PC-9 (cell line): ENCODE measurements around the gene STK32B. TPM values are rescaled to one million over a fixed set of nuclear protein-coding genes. Genes with fewer than 3 reads are reported as not detected.

Experiments
- BruUV-seq: library from RNA; stranded (reverse); fragments of 400-500 nt; replicated peaks from 2 replicates; lab custom pipeline; 2021; lab: Mats Ljungman, UMichigan
- CTCF ChIA-PET: fragments of 300-600 bp; sonication (Branson Sonifier 250); formaldehyde crosslinking; loops from one replicate; lab custom pipeline; 2022; ENCODE audit warnings: antibody characterized with exemption; lab: Charles Lee
- POLR2A ChIA-PET: fragments of 300-600 bp; sonication (Branson Sonifier 250); formaldehyde crosslinking; loops from one replicate; lab custom pipeline; 2022; ENCODE audit warnings: antibody characterized with exemption; ENCODE audit not compliant: unreplicated experiment; lab: Charles Lee
- DNase-seq, 2 experiments: peaks; one replicate each; pipeline versions ENCODE4 v3.0.0 to v3.0.0-alpha.2; 2015 to 2022; ENCODE audit warnings: mixed read lengths in 1 of 2
- H2AFZ ChIP-seq: fragments of 200-600 bp; sonication (generic); 2 replicates; pipeline ENCODE4 v1.8.1; 2017; ENCODE audit warnings: antibody characterized with exemption
- H3F3A ChIP-seq: fragments of 200-600 bp; sonication (generic); 2 replicates; pipeline ENCODE4 v1.8.1; 2017; ENCODE audit warnings: antibody characterized with exemption, mild to moderate bottlenecking, low read depth; ENCODE audit not compliant: insufficient read depth
- H3K27ac ChIP-seq: fragments of 200-600 bp; sonication (generic); 2 replicates; pipeline ENCODE4 v1.6.1; 2016; ENCODE audit warnings: mixed run types
- H3K27me3 ChIP-seq: fragments of 200-600 bp; sonication (generic); 2 replicates; pipeline ENCODE4 v1.6.1; 2016; ENCODE audit warnings: low read depth, mixed run types; ENCODE audit not compliant: insufficient read depth
- H3K36me3 ChIP-seq: fragments of 200-600 bp; sonication (generic); 2 replicates; pipeline ENCODE4 v1.6.1; 2016; ENCODE audit warnings: low read depth, mixed run types
- H3K4me1 ChIP-seq: fragments of 200-600 bp; sonication (generic); replicated peaks from 2 replicates; pipeline ENCODE4 v1.6.1; 2016; ENCODE audit warnings: mixed run types; ENCODE audit not compliant: insufficient read depth
- H3K4me2 ChIP-seq: fragments of 200-600 bp; sonication (generic); 2 replicates; pipeline ENCODE4 v1.6.1; 2017; ENCODE audit warnings: mixed run types
- H3K4me3 ChIP-seq: fragments of 200-600 bp; sonication (generic); 2 replicates; pipeline ENCODE4 v1.6.1; 2016; ENCODE audit warnings: mixed run types
- H3K79me2 ChIP-seq: fragments of 200-600 bp; sonication (generic); 2 replicates; pipeline ENCODE4 v1.6.1; 2017; ENCODE audit warnings: low read depth, mixed run types
- H3K9me2 ChIP-seq: fragments of 200-600 bp; sonication (generic); 2 replicates; pipeline ENCODE4 v1.8.1; 2017; ENCODE audit warnings: mild to moderate bottlenecking; ENCODE audit not compliant: insufficient read depth
- H3K9me3 ChIP-seq: fragments of 200-600 bp; sonication (generic); 2 replicates; pipeline ENCODE4 v1.8.1; 2016; ENCODE audit warnings: low read depth; ENCODE audit not compliant: insufficient read depth
- H4K20me1 ChIP-seq: fragments of 200-600 bp; sonication (generic); 2 replicates; pipeline ENCODE4 v1.8.1; 2017; ENCODE audit not compliant: insufficient read depth
- CTCF ChIP-seq: fragments of 200-600 bp; sonication (generic); conservative IDR thresholded peaks from 2 replicates; pipeline ENCODE4 v1.6.1; 2017; ENCODE audit warnings: mixed run types, antibody characterized with exemption, mild to moderate bottlenecking, moderate library complexity
- EZH2 ChIP-seq: fragments of 200-600 bp; sonication (generic); IDR thresholded peaks from 2 replicates; pipeline ENCODE4 v1.8.0; 2017; ENCODE audit warnings: antibody characterized with exemption, low read depth
- intact Hi-C: fragments of 100-400 bp; cut with micrococcal nuclease; formaldehyde crosslinking; loops from one replicate; pipeline ENCODE4 v1.10.0; 2022; ENCODE audit not compliant: unreplicated experiment
- total RNA-seq: library from RNA; stranded (reverse); gene quantifications from 2 replicates; pipeline ENCODE4 v1.2.3, GENCODE V29; 2021

The STK32B gene
- total RNA-seq, 1 experiment from 2014 or later, result not detected

GRCh38 chr4:5037553-5038551 is 13.4 kb upstream of the STK32B start:
- ChIA-PET POLR2A (no interaction called here), CTCF (interaction anchor here (0.6 kb wide), 1 partner anchor 13 kb away, joined by 3 read pairs; no protein-coding TSS in a partner anchor)
- Histone ChIP-seq H3K27me3 (peaks cover 8% of the 10 kb centered on the region; the same call in 1 of the 2 replicates), H3K4me2 (peak overlapping the region; percentile 37), H3K4me3 (no peak overlapping the region), H3K36me3 (no peaks in the 10 kb centered on the region), H3K27ac (no peak overlapping the region), H3F3A (peaks cover 7% of the 10 kb centered on the region), H3K4me1 (peaks cover 15% of the 10 kb centered on the region; the same call in 1 of the 2 replicates), H3K9me3 (no peaks in the 10 kb centered on the region), H3K9me2 (no peaks in the 10 kb centered on the region), H3K79me2 (no peaks in the 10 kb centered on the region), H4K20me1 (no peaks in the 10 kb centered on the region), H2AFZ (no peak overlapping the region)
- peak in 1 of 2 experiments; percentile 91 for DNase-seq
- no peak for TF ChIP-seq CTCF
- TF ChIP-seq EZH2, result no peak
- intact Hi-C loops, result no loop called here
- no TSS peak for BruUV-seq

GRCh38 chr4:5039800-5040199 is 11.5 kb upstream of the STK32B start:
- intact Hi-C loops, result no loop called here

More at GRCh38 chr4:5039800-5040199, 11.5 kb upstream of the STK32B start:
- no peak for DNase-seq
- Histone ChIP-seq H2AFZ (no peak overlapping the region), H3K27me3 (peaks cover 25% of the 10 kb centered on the region), H3K4me2 (no peak overlapping the region), H4K20me1 (no peaks in the 10 kb centered on the region), H3F3A (peaks cover 7% of the 10 kb centered on the region), H3K27ac (no peak overlapping the region), H3K4me1 (peaks cover 15% of the 10 kb centered on the region; the same call in 1 of the 2 replicates), H3K4me3 (no peak overlapping the region), H3K9me3 (no peaks in the 10 kb centered on the region), H3K79me2 (no peaks in the 10 kb centered on the region), H3K9me2 (no peaks in the 10 kb centered on the region), H3K36me3 (no peaks in the 10 kb centered on the region)
- no peak for TF ChIP-seq CTCF
- no peak for TF ChIP-seq EZH2
- BruUV-seq, result no TSS peak
- ChIA-PET CTCF (no interaction called here), POLR2A (no interaction called here)
